T-helper 22 cell (primary cell): ENCODE results near the gene FBXO31.
"Not testable (repeated sequence)": the region's sequence is repeated elsewhere in the genome, so short reads cannot be mapped to it uniquely, and the experiment has no call there.

Experiments
- DNase-seq: peaks from one replicate; pipeline ENCODE4 v3.0.0-alpha.2; 2020; ENCODE audit warnings: low read depth

The FBXO31 gene

DNA sequence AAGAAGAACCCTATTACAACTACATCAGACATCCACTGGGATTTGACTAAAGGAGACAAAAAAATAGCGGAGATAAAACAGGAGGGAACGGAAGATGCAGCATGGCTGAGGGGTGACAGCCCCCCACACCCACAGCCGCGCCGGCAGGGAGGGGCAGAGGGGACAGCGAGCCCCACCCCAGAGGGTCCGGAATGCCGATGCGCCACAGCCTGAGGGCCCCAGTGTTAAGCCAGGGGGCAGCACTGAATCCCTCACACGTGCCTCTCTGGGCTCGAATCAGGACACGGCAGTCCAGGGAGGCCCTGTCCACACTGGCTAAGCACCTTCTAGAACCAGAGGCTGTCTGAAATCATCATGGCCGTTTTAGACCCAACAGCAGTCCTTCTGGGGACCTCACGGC lies 27.4 kb upstream of the FBXO31 start:
- no peak for DNase-seq

DNA sequence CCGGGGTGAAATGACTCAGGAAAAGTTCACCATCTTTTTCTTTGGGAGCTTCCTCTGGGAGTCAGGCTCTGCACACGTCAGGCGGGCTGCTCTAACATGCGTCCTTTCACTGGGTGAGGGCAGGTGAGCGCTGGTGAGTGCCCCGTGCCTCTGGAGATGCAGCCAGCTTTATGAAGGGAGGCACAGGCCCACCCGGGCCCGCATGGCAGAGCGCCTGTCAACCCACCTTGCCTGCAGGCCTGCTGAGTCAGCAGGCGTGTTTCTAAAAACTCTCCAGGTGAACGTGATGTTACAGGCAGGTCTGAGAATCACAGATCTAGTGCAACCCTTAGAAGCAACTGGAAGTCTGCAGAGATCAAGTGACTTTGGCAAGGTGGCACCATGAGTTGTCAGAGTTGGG lies 27.0 kb upstream of the FBXO31 start:
- no peak for DNase-seq

DNA sequence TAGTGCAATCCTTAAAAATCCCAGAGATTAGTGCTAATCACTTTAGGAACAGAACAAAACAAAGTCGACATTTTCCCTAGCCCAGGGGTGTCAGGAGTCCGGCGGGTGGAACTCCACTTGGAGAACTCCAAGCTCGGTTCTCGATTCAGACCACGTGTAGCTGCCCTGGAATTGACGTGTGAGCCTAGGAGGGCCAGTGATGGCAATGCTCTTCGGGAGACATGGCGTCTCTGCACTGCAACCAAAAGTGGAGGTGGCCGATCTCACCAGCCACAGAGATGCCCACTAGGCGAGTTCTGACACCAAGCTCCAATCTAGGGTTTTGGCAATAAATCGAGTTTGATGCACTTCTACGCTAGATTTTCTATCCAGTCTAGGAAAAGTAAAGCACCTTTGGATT lies 26.2 kb upstream of the FBXO31 start:
- no peak for DNase-seq

DNA sequence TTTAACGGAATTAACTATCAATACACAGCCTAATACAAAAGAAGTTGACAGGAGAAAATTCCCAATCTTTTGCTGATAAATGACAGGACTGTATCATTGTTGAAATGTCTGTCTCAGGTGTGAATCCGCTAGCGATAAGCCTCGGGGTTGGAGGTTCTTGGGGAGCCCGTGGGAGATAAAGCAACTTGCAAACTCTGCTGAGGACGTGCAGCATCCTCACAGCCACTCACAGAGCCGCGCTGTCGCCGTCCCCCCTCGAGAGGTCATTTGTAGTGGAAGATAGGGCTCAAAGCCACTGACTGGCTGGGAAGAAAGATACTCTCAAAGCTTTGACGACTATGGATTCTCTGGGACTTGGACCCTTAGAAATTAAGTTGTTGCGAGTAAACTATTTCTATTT lies 25.6 kb upstream of the FBXO31 start:
- no peak for DNase-seq

DNA sequence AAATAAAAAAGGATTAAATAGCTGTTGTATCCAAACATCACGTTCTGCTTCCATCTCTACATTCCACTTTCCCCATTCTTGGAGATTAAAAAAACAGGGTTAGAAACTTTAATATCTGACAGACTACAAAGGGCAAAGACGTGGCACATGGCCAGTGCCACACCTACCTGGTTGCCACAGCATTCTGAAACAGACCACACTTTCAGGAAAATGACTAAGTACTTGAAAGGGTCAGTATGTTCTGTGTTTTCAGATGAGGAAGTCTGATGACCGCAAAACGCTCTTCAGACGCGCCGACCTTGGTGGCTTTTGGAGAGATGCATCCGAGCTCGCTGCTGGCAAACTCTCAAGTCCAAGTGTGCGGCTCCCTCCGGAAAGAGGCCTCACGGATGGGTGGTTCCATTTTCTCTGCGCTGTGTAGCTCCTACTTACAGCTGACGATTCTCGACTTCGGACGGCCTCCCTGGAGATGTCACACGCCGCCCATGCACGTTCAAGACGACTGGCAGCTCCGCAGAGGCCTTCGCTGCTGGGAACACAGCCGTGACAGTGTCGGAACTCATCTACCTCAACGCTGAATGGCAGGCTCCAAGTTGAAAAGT lies 24.0 kb upstream of the FBXO31 start:
- DNase-seq, result no peak

DNA sequence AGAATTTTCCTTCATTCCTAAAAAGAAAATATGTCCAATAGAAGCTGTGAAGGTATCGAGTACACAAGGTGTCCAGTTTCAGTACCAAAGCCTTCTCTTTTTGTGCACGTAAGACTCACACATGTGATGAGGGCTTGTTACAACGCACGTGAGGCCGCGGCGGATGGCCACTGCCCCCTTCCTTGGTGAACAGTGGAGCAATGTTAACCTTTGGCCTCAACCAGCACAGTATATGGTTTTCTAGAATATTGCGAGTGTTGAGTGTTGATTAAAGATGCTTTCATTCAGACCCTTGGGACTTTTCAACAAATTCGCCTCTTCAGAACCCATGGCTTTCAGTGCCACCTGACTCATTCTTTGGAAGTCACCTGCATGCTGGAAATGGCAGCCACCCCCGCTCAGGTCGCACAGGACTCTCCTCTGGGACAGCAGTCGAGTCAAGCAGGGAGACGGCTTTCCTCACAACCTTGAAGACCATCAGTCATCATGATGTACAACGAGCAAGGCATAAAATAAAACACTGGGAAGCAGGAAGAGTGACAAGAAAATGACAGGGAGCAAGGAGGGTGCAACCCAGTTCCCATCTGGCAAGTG lies 23.0 kb upstream of the FBXO31 start:
- DNase-seq, result no peak

DNA sequence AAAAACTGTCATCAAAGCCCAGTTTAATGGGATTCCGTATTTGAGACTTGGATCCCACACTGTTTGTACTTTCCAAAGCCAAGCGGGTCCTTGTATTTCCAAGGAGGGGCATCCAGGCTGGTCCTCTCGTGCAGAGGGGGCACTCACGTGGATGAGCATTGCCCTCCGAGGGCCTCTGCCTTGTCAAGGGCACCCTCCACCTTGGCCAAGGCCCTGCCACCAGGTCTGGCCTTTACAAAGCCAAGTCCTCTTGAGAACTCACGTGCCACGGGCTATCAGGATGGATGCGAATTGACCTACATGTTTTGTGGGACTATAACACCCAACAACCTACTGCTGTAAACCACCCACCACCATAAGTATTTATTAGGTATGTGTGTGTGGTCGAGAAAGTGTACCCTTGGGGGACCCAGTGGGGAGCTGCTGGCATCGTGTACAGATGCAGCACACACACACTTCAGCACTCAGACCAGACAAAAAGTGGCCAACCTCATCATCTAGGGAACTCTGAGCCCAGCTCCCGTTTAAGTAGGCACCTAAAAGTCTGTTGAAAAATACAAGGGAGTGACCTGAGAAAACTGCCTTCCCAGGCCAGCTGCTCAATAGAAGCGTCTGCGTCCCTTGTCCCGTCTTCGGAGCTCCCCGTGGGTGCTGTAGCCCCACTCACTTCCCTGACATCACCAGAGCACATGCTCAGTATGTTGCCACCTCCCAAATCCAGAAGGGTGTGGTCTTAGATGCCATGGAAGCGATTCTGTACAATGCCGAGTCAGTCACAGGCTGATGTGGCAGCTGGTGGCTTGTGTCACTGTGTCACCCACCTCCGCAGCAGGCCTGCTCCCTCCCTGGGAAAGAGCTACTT lies 21.4 kb upstream of the FBXO31 start:
- DNase-seq, result no peak

DNA sequence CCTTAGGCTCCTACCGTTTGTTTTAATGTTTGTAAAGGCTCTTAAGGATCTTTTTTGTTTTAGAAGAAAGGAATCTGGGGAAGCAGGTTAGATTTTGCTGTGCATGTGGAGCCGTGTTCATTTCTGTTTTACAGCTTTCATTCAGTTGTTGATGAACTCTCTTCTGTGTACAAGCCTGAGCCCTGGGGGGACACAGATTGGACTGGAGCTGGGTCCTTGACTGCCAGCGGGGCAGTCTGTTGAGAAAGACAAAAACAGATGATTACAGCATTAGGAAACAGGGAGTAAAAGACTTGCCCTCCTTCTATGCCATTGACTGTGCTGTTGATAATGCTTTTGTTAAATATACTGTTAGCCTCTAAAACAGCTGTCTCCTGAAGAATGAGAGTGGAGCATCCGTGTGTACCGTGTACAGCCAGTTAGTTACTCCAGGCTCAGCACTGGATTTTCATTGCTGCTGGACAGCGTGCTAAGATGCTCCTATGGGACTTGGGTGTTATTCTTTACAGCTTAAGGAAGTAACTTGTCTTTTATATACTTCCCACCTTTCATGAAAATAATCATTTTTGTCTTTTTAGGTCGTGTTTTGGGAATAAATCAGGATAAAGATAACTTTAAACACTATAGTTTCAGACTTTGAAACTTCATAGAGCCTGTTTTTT lies 11.7 kb upstream of the FBXO31 start:
- no peak for DNase-seq

DNA sequence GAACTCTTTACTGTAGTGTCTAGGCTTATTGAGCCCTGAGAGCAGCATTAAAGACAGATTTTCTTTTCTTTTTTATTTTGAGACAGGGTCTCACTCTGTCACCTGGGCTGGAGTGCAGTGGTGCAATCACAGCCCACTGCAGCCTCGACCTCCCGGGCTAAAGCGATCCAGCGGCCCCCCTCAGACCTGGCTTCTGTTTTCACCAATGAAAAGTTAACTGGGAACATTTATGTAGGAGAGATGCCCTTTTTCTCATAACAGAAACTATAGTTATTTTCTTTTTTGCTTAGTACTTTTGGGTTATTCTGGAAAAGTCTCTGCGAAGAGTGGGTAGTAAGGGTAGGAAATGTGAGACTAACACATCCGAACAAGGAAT lies 10.1 kb upstream of the FBXO31 start:
- DNase-seq, result no peak

DNA sequence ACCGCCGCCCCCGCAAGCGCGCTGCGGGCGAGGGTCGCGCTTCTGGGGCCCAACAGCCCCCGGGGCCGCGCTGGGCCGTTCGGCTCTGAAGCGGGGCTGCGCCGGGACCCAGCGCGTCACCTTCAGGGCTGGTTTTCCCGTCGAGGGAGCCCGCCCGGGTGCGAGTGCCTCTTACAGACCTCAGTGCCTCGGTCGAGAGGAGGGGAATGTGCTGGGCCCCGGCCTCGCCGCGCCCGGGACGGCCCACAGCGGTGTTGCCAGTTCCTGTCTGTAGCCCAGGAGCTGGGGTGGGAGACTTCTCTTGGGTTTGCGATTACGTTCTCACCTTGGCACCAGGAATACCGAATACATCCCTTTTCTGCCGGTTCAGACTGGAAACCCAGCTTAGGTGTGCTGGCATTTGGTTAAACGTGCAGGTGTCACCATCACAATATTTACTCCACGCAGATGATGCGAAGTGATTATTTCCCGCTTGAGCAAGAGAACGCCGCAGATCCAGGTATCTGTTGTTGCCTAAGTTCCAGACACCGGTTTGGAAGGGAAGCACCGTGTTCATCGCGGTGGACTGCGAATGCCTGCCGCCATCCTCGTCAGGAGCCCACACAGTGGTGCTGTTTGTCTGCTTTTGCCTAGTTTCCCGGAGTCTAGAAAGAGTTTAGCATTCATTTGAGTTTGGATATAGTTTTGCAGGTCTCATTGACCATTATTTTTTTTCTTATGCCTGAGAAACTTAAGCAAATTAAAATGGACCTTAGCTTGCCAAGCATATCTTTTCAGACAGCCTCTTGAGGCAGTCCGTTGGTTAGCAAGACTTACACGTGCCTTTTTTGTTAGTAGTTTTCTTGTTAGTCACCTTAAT lies 9.5 kb upstream of the FBXO31 start:
- DNase-seq, result no peak

DNA sequence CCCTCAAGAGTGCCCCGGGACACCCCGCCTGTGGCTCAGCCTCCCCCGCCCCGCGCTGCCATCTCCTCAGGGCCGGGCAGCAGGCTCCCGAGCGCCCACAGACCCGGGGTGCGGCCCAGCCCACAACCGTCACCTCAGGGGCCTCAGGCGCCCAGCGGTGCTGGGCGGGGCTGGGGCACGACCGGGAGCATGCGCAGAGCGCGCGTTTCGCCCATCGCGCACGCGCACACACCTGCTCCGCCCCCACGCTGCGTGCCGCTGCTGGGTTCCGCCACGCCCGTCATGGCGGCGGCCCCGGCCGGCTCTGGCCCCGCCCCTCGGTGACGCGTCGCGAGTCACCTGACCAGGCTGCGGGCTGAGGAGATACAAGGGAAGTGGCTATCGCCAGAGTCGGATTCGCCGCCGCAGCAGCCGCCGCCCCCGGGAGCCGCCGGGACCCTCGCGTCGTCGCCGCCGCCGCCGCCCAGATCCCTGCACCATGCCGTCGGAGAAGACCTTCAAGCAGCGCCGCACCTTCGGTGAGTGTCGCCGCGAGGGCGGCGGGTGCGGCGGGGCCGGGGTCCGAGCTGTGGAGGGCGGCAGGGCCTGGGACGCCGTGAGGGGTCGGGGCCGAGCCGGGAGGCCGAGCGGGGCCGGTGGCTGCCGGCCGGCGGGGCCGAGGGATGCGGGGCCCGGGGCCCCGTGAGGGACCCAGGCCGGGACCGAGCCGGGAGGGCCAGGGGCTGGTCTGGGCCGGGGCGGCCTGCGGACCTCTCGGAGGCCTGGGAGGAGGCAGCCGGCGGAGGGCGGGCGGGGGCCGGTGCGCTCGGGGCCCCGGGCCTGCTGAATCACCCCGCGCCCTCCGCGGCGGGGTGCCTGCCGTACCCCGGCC lies 8.6 kb upstream of the FBXO31 start, which contains the start of gene MAP1LC3B:
MAP1LC3B (plus strand) TSS at position 387 of the 871 bp plus-strand sequence; CDS start at position 479, 92 bp downstream.
- peak; percentile 92 for DNase-seq

DNA sequence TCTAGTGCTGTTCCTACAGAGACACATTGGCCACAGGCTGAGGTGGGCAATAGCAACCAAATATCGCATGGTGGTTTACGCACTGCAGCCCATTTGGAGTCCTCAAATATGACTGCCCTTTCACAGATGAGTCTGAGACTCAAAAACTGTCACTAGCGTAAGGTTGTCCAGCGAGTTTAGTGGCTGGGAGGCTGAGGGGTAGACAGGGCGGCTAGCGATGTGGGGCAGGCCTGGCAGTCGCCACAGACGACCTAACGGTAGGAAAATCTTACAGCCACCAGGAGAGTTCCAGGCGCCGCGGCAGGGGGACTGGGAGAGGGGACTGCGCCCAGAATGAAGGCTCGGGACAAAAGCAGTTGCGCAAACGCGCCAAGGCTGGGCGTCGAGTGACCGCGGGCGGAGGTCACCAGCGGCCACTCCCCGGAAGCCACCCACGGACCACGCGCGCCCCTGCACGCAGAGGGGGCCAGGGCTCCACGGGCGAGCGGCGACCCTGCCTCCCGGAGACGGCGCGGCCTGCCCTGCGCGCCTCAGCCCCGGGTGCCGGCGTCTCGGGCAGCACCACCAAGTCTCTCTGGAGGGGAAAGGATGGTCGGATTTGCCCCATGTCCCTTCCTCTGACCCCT lies 7.9 kb upstream of the FBXO31 start:
- DNase-seq, result no peak

DNA sequence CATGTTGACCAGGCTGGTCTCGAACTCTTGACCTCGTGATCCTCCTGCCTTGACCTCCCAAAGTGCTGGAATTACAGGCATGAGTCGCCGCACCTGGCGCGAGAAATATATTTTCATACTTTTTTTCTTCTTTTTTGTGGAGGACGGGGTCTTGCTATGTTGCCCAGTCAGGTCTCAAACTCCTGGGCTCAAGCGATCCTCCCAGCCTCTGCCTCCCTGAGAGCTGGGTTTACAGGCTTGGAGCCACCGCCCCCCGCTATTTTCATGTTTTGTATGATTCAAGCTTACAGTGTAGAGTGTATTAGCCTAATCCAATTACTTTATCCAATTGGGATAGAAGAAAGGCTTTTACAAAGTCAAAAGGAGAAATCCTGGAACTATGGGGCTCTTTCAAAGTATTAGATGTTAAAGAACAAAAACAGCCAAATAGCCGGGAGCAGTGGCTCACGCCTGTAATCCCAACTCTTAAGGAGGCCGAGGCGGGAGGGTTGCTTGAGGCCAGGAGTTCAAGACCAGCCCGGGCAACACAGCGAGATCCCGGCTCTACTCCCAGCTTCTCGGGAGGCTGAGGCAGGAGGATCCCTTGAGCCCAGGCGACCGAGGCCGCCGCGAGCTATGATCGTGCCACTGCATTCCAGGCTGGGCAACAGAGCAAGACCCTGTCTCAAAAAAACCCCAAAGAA lies 7.2 kb upstream of the FBXO31 start:
- DNase-seq, result no peak

DNA sequence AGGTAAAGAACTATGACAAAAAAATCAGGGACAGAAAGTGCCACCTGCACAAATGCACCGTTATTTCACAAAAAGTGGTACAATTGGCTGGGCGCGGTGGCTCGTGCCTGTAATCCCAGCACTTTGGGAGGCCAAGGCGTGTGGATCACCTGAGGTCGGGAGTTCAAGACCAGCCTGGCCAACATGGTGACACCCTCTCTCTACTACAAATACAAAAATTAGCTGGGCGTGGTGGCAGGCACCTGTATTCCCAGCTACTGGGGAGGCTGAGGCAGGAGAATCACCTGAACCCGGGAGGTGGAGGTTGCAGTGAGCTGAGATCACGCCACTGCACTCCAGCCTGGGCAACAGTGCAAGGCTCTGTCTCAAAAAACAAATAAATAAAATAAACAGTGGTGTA lies 6.3 kb upstream of the FBXO31 start:
- not testable (repeated sequence) for DNase-seq

DNA sequence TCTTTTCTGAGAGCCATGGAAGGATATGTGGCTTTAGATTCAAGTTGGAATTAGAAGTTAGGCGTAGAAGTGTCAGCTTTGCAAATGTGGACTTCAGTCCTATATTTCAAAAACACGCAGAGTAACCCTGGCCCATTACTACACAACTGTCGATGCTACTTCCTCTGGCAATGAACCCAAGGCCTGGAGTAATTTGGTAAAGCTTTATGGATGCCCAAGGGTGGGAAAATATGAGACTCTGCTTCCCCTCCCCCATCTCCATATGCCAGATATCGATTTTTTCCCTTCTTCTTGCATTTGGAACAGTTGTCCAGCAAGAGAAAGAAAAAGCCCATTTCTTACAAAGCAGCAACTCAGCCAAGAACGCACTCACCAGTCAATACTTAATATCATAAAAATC lies 5.7 kb upstream of the FBXO31 start:
- DNase-seq, result no peak

DNA sequence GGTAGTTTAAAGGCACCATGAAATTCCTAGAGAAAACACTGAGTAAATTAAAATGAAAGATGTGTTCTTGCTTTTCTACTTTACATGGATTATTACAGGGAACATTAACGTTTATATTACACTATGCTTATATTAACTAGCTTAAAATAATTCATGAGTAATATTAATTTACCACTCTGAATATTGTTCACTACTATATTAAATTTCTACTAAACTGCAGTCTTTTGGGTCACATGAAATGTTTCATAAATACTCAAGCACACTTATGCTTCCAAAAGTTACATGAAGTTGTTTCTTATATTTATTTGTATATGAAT lies 5.2 kb upstream of the FBXO31 start:
- no peak for DNase-seq

DNA sequence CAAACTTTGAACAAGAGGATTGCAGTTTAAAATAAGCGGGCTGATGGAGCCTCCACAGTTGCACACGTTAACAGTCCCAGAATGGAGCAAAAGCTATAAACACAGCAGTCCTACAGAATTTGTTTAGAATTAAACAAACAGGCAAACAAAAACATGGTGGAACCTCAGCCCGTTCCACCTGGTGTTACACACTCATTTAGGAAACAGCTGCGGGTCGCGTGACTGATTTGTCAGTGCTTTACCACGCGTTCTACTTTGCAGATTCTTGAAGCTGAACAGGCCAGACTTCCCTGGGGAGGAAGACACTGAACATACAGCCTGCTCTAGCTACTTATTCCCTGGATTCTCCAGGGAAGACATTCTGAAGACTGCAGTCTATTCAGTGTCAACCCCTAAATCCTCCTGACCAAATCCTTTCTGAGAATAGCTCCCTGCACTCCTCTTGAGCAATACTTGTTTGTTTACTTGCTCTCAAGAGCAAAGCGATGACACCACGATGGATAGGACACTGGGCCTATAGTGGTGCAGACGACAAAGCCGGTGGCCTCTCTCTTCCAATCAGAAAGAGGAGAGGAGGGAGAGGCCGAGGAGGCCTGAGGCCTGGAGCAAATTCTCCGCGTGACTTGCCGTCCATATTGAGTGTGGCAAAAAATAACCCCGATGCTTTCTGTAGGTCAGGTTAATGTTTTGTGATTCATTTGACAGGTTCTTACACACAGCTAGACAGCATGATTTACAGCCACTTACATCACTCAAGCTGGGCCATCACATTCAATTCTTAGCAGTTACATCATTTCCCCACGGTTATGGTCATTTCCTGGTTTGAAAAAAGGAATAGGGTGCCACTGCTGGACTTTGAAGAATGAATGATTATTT lies 4.6 kb upstream of the FBXO31 start:
- DNase-seq, result peak; percentile 88

DNA sequence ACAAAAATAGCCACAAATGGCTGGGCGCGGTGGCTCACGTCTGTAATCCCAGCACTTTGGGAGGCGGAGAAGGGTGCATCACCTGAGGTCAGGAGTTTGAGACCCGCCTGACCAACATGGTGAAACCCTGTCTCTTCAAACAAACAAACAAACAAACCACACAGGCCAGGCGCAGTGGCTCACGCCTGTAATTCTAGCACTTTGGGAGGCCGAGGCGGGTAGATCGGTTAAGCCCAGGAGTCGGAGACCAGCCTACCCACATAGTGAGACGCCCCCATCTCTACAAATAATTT lies 1.2 kb upstream of the FBXO31 start:
- not testable (repeated sequence) for DNase-seq
